ENCODE results near the gene TFR2.

TFR2 gene

DNA sequence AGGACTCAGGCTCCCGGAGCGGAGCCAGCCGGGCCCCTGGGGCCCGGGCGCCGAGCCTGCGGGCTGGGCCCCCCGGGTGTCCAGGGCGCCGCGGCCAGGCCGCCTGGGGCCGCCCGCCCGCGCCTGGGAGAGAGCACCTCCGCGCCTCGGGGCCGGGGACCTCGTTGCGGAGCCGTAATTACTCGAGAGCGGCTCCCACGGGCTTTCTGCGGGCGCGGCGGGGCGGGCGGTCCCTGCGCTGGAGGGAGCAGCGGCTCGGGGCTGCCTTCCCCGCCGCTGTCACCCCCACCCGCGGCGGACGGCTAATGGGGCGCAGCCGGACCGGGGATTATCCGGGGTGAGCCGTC lies 33.7 kb upstream of the TFR2 start:
- H3K4me1 ChIP-seq (ENCODE audit: insufficient read depth, low read length, severe bottlenecking): peaks cover 11% of the 10 kb centered on the region
- H3K36me3 ChIP-seq (ENCODE audit: insufficient read depth, low read length): peaks cover 37% of the 10 kb centered on the region
- H3K9me2 ChIP-seq (ENCODE audit: low read depth, low read length): no peaks in the 10 kb centered on the region
- H3K9me3 ChIP-seq (ENCODE audit: low read length): no peaks in the 10 kb centered on the region
- no peaks in the 10 kb centered on the region for H4K20me1 ChIP-seq (ENCODE audit: insufficient read depth, low read length)
- no peak overlapping the region for H3K27ac ChIP-seq (ENCODE audit: low read depth, low read length, poor library complexity, severe bottlenecking)
- H3K4me2 ChIP-seq (ENCODE audit: low read length): peak overlapping the region; percentile 80
- H3K4me3 ChIP-seq (ENCODE audit: low read depth, low read length, poor library complexity, severe bottlenecking): peak overlapping the region; percentile 76
- H3F3A ChIP-seq (ENCODE audit: insufficient read depth, low read length): no peaks in the 10 kb centered on the region
- no peaks in the 10 kb centered on the region for H3K27me3 ChIP-seq (ENCODE audit: insufficient read depth, low read length)
- H3K9ac ChIP-seq (ENCODE audit: low read length): peak overlapping the region; percentile 94
- no peak for TF ChIP-seq EZH2 (IDR thresholded peaks at IDR 0.05; ENCODE audit: borderline replicate concordance, low read length)
- TF ChIP-seq, protein P1, sequence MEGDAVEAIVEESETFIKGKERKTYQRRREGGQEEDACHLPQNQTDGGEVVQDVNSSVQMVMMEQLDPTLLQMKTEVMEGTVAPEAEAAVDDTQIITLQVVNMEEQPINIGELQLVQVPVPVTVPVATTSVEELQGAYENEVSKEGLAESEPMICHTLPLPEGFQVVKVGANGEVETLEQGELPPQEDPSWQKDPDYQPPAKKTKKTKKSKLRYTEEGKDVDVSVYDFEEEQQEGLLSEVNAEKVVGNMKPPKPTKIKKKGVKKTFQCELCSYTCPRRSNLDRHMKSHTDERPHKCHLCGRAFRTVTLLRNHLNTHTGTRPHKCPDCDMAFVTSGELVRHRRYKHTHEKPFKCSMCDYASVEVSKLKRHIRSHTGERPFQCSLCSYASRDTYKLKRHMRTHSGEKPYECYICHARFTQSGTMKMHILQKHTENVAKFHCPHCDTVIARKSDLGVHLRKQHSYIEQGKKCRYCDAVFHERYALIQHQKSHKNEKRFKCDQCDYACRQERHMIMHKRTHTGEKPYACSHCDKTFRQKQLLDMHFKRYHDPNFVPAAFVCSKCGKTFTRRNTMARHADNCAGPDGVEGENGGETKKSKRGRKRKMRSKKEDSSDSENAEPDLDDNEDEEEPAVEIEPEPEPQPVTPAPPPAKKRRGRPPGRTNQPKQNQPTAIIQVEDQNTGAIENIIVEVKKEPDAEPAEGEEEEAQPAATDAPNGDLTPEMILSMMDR (IDR thresholded peaks at IDR 0.05; ENCODE audit: low read length): no peak
- peaks cover 6% of the 10 kb centered on the region for H3K79me2 ChIP-seq (ENCODE audit: insufficient read depth, low read length)
- no peak overlapping the region for H2AFZ ChIP-seq (ENCODE audit: low read length)

DNA sequence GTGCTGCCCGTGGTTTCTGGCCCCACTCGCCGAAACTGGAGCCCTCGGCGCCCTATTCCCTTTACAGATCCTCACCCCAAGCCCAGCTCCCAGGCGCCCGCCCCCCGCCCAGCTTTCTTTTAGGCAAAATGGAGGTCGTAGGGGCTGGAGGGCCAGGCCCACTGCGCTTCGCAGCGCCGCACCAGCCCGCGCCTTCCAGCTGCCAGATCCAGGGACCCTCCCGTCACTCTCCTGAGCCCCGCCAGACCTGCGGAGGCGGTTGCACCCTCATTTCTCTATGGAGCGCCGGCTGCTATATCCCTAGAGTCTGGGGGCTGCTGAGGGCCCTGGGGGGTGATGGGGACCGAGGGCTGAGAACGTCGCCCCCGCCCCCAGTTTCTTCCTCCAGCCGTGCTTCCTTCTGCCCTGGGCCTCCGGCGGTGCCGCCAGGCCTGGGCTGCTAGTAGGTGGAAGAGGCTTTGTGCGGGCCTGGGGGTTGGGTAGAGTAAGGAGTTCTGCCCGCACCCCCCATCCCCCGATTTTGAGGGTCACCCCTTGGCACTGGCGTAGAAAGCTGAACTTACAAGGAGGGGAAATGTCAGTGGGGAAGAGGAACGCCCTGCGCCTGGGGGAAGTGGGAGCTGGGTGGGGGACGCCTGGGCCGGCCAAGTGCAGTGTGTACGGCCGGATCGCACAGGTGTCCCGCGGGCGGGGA lies 33.2 kb upstream of the TFR2 start:
- Histone ChIP-seq H3K27ac (ENCODE audit: low read depth, low read length, poor library complexity, severe bottlenecking) (peak overlapping the region; percentile 65), H3F3A (ENCODE audit: insufficient read depth, low read length) (no peaks in the 10 kb centered on the region), H4K20me1 (ENCODE audit: insufficient read depth, low read length) (no peaks in the 10 kb centered on the region), H3K9me2 (ENCODE audit: low read depth, low read length) (no peaks in the 10 kb centered on the region), H3K79me2 (ENCODE audit: insufficient read depth, low read length) (peaks cover 6% of the 10 kb centered on the region), H3K27me3 (ENCODE audit: insufficient read depth, low read length) (no peaks in the 10 kb centered on the region), H3K4me2 (ENCODE audit: low read length) (peak overlapping the region; percentile 80), H2AFZ (ENCODE audit: low read length) (no peak overlapping the region), H3K36me3 (ENCODE audit: insufficient read depth, low read length) (peaks cover 32% of the 10 kb centered on the region), H3K9me3 (ENCODE audit: low read length) (no peaks in the 10 kb centered on the region), H3K4me1 (ENCODE audit: insufficient read depth, low read length, severe bottlenecking) (peaks cover 11% of the 10 kb centered on the region), H3K9ac (ENCODE audit: low read length) (peak overlapping the region; percentile 94), H3K4me3 (ENCODE audit: low read depth, low read length, poor library complexity, severe bottlenecking) (peak overlapping the region; percentile 76)
- TF ChIP-seq, protein P1 (IDR thresholded peaks at IDR 0.05; ENCODE audit: low read length): no peak
- no peak for TF ChIP-seq EZH2 (IDR thresholded peaks at IDR 0.05; ENCODE audit: borderline replicate concordance, low read length)

DNA sequence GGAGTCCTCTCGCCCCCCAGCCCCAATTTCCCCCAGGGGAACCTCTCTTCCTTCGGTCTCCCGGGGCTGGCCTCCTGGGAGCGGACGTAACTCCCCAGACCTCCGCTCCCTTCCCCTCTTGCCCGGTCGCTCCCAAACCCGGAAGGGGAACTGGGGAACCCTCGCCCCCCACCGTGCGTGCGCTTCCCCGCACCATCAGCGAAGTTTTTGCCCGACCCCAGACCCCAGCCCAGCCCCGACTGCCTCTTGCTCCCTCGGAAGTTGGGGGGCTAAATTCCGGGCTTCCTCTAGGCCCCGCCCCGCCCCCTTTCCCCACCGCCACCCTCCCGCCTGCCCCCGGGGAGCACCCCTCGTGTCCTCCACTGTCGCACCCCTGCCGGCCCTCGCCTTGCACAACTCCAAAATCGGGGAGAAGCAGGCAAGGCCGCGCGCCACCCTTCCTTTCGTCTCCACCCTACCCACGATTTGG lies 32.6 kb upstream of the TFR2 start:
- no peak overlapping the region for H2AFZ ChIP-seq (ENCODE audit: low read length)
- peak overlapping the region; percentile 65 for H3K27ac ChIP-seq (ENCODE audit: low read depth, low read length, poor library complexity, severe bottlenecking)
- peak overlapping the region; percentile 80 for H3K4me2 ChIP-seq (ENCODE audit: low read length)

More for the DNA sequence above, 32.6 kb upstream of the TFR2 start:
- Histone ChIP-seq H3K36me3 (ENCODE audit: insufficient read depth, low read length) (peaks cover 26% of the 10 kb centered on the region), H3K9me2 (ENCODE audit: low read depth, low read length) (no peaks in the 10 kb centered on the region), H4K20me1 (ENCODE audit: insufficient read depth, low read length) (no peaks in the 10 kb centered on the region), H3K27me3 (ENCODE audit: insufficient read depth, low read length) (no peaks in the 10 kb centered on the region), H3F3A (ENCODE audit: insufficient read depth, low read length) (no peaks in the 10 kb centered on the region), H3K9ac (ENCODE audit: low read length) (peak overlapping the region; percentile 94), H3K4me3 (ENCODE audit: low read depth, low read length, poor library complexity, severe bottlenecking) (peak overlapping the region; percentile 76), H3K9me3 (ENCODE audit: low read length) (no peaks in the 10 kb centered on the region), H3K79me2 (ENCODE audit: insufficient read depth, low read length) (peaks cover 6% of the 10 kb centered on the region), H3K4me1 (ENCODE audit: insufficient read depth, low read length, severe bottlenecking) (peaks cover 11% of the 10 kb centered on the region)
- TF ChIP-seq EZH2 (IDR thresholded peaks at IDR 0.05; ENCODE audit: borderline replicate concordance, low read length): no peak
- TF ChIP-seq, protein P1 (IDR thresholded peaks at IDR 0.05; ENCODE audit: low read length): no peak

Measured in OCI-LY1 (cell line).